Vagina (tissue), 2 donors: Measurements from ENCODE around the gene RBM25.
"Not testable (repeated sequence)": the region's sequence is repeated elsewhere in the genome, so short reads cannot be mapped to it uniquely, and the experiment has no call there.

Experiments
- CTCF ChIP-seq, 3 experiments: fragments of 450-650 bp in 2 of 3; fragments of 200-600 bp in 1 of 3; sonication (generic) in 1 of 3; IDR thresholded peaks; one replicate each; pipeline ENCODE4 v1.5.1; 2017 to 2019; ENCODE audit warnings: antibody characterized with exemption in 3 of 3, mild to moderate bottlenecking in 2 of 3, moderate library complexity in 2 of 3
- POLR2A ChIP-seq, 2 donors: fragments of 450-650 bp; IDR thresholded peaks; one replicate each; pipeline ENCODE4 v1.6.1; 2017; ENCODE audit warnings: antibody characterized with exemption in 2 of 2, mild to moderate bottlenecking in 2 of 2, moderate library complexity in 2 of 2
- POLR2AphosphoS5 ChIP-seq, 2 donors: sonication (generic); formaldehyde crosslinking; IDR thresholded peaks; one replicate each; pipeline ENCODE4 v1.9.0; 2017; ENCODE audit warnings: antibody characterized with exemption in 2 of 2, mild to moderate bottlenecking in 2 of 2, low read depth in 1 of 2; ENCODE audit not compliant: insufficient read depth in 1 of 2

GRCh38 chr14:73036706-73037450, 21.5 kb upstream of the RBM25 start:
- not testable (repeated sequence) for TF ChIP-seq CTCF (IDR thresholded peaks at IDR 0.05); POLR2A (IDR thresholded peaks at IDR 0.05); POLR2AphosphoS5 (IDR thresholded peaks at IDR 0.05; ENCODE audit: insufficient read depth in 1 of 2, low read depth in 1 of 2)
